Smooth muscle cell of the brain vasculature (primary cell): ENCODE measurements around the gene ANK3.

Experiments used
- DNase-seq: peaks from one replicate; pipeline ENCODE4 v3.0.0-alpha.2; 2012; ENCODE audit warnings: low read depth, low spot score

ANK3 gene

GRCh38 chr10:60414111-60414510 lies 24.4 kb upstream of the ANK3 start:
- no peak for DNase-seq

- no peak for DNase-seq
Measured at GRCh38 chr10:60413306-60414012, 23.8 kb upstream of the ANK3 start.

DNA sequence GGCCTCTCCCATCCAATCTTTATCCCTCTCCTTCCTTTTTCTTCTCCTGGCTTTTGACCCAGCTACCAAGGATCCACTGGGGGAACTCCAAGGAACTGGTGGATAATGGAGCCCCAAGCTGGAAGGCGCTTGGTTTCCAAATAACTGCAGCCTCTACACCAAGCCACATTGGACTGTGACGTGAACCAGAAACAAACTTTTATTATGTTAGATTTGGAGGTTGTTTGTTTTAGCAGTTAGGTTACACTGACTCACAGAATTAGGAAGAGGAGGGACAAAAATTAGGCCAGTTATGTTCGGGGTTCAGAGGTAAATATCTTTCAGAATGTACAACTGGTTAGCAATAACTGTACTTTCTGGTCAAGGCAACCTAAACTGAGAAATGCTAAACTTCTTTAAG lies 21.3 kb upstream of the ANK3 start:
- no peak for DNase-seq

DNA sequence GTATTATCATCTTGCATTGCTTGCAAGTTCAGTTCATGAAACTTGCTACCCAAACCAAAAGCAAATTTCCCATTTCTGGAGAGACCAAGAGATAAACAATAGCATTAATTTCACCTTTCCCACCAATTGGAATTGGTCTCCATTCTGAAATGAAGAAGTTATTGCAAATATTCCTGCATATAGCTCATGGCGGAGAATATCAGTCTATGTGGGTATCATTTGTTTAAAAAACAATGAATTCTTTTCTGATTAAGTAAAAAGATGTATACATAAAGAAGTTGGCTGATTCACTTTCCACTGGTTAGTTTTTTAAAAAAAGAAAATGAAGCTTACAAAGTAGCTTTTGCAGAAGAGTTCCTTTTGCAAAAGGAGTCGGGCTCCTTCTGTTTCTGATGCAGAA lies 19.5 kb upstream of the ANK3 start:
- no peak for DNase-seq

DNA sequence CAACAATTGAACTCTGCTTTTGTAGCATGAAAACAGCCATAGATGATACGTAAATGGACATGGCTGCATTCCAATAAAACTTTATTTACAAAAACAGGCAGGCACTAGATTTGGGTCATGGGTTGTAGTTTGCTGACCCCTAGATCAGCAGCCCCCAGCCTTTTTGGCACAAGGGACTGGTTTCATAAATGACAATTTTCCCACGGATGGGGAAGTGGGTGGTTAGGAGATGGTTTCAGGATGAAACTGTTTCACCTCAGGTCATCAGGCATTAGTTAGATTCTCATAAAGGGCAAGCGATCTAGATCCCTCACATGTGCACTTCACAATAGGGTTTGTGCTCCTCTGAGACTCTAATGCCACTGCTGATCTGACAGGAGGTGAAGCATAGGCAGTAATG lies 16.5 kb upstream of the ANK3 start:
- no peak for DNase-seq

DNA sequence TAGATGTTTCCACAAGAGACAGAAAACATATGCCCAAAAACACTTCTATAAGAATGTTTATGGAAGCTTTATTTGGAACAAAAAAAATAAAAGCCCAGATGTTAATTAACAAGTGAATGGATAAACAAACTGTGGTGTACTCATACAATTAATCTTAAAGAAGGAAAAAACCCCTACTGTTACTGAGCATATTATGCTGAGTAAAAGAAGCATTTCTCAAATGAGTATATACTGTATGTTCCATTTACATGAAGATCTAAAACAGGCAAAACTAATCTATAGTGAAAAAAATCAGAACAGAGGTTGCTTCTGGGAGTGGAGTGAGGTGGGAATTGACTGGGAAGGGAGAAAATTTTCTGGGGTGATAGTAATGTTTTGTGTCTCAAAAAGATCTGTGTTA lies 15.5 kb upstream of the ANK3 start:
- DNase-seq: no peak

GRCh38 chr10:60403168-60403873 lies 13.6 kb upstream of the ANK3 start:
- DNase-seq: no peak

GRCh38 chr10:60400366-60400765 lies 10.7 kb upstream of the ANK3 start:
- DNase-seq: no peak

DNA sequence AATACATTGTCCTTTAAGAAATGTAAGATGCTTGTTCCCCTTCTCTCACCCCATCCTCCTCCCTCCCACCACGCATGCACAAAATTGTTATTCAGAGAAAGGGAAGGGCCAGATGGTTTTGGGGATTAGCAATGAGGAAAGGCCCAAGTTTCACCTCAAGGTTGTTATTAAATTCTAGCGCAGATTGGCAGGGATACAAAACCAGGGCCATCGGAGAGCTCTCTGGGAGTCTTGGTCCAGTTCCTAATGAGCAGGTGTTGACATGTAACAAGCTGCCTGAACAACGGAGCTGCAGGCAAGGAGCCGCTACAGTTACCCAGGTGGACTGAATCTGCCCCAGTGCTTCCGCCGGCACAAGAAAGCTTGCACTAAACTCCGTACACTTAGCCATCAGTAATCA lies 9.7 kb upstream of the ANK3 start:
- no peak for DNase-seq

DNA sequence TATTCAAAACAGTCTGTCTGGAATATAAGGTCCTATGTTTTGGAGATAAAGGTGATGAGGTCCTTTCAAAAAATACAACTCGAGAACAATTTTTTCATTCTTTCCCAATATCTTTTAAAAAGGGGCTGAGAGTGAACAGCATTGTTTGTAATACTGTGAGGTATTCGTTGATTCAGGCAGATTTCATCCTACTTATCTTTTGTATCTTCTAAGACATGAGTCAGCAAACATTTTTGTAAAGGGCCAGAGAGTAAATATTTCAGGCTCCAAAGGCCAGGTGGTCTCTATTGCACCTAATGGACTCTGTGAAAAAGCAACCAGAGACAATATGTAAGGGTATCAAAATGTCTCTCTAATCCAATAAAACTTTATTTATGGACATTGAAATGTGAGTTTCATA lies 8.1 kb upstream of the ANK3 start:
- no peak for DNase-seq

DNA sequence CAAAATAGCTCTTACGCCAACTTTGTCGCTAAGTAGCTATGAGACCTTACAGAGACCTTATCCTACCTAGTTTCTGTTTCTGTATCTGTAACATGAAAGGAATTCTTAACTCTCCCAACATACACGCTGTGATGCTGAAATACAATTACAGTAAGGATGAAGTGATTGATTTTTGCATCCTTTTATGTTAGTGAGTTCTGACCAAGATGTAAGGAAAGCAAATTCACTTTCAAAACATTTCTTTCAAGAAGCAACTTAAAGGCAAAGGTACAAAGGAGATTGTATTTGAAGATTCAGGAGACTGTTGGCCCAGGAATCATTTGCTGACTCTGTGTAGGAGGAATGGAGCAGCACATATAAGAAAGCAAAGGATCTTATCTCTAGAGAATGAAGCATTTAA lies 7.1 kb upstream of the ANK3 start:
- no peak for DNase-seq

DNA sequence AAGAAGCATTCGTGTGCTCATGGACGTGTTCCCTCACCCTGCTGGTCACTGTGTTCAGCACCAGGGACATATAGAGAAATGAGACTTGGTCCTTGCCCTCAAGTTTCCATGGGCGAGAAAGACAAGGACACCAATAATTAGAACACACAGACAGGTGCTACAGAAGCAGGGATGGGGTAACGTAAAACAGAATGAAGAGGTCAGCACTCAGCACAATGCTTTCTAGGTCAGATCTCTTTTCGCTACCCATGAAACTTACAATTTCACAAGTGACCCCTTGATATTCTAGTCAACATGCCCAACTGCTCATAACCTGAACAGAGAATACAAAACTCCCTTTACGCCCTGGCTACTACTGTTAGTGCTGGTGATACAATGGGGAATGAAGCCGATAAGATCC lies 6.0 kb upstream of the ANK3 start:
- DNase-seq: no peak

DNA sequence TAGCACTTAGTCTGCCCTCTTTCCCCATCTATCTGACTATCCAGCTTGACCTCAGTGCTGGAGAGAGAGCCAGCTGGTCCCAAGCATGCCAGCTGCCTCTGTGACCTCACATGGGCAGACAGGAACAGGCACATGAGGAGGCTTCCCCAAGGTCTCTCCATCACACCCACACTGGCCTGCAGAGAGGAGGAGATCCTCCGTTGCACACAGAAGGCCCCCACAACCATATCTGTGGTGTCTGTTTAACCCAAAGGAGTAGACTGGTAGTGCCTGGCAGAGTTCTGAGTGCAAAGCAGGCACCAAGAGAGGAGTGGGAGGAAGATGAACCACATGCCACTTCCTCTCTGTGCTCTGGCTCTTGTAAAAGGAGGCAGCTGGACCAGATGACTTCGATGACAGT lies 4.8 kb upstream of the ANK3 start:
- no peak for DNase-seq

GRCh38 chr10:60390224-60390626 lies 550 bp upstream of the ANK3 start:
- no peak for DNase-seq

- DNase-seq: no peak
Measured at GRCh38 chr10:60388709-60389301, 870 bp downstream of the ANK3 start.

- no peak for DNase-seq
Measured at GRCh38 chr10:60388116-60388625, 1.5 kb downstream of the ANK3 start.

DNA sequence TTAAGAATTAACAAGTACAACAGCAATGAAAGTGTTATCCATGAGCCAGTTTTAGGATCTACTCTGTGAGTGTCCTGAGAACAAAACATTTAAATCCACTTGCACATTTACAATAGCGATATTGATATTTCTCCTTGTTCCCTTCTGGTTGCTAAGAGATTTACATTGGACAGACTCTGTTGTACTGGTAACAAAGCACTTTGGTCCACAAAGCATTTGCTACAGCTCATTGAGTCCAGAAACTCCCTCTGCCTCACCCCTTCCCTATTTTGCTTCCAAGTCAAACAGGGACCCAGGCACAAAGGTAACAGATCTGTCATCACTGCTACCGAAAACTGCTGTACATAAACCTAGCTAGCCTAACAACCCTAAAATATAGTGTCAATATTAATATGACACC lies 2.1 kb downstream of the ANK3 start:
- no peak for DNase-seq

DNA sequence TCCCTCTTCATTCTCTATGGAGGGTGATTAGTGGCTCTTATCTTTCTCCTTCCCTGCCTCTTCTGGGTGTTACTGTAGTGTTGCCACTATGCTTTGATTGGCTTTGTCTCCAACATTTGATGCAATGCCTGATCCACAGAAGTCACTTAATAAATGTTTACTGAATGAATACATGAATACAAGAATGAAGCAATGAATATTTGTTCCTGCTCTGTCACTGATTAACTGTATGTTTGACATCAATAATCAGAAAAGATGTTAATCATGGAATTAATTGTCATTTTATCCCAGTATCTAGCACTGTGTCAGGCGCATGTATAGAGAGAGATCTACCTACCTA lies 4.3 kb downstream of the ANK3 start:
- no peak for DNase-seq

DNA sequence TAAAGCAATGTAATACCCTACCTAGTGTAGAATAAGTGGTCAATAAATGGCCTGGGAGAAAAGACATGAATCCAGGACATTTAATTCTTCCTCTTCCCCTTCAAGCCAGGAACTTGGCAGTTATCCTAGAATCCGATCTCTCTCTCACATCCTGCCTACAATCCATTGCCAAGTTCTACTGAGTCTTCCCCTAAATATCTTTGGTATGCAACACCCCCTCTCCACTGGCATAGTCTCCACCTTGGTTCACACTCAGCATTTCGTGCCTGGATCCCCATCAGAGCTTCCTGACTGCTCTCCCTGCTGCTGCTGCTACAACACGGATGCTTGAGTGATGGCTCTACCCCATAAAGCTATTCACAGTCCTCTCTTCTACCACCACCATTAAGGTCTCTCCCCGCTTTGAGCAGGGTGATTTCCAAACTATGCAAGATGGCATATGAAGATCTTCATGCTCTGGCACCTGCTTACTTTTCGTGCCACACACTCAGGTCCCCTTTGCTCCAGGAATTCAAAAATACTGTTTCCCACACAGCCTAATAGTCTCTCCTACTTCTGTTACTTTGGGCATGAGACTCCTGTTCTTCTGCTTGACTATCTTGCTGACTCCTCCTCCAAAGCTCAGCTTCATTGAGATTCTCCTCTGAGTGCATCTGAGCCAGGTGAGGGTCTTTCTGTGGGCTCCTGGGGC lies 4.8 kb downstream of the ANK3 start:
- DNase-seq: peak; percentile 62

DNA sequence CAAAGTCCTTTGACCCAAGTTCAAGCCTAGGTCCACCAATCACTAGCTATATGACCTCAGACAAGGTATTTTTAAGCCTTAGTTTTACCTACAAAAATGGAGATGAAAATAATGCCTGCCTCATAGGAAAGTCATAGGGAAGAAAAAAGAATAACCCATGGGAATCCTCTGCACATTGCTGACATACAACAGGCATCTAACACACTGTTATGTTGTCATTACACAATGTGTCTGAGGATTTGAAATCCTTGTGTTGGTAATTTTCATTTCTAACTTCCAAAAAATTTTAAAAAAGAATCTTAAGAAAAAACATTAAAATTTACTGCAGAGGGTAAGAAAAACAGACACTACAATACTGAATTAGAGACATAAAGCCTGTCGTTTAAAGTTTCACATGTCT lies 5.7 kb downstream of the ANK3 start:
- DNase-seq: no peak

- no peak for DNase-seq
Measured at GRCh38 chr10:60382946-60383681, 6.6 kb downstream of the ANK3 start.

- DNase-seq: no peak
Measured at GRCh38 chr10:60380781-60381180, 8.9 kb downstream of the ANK3 start.
